Measurements from ENCODE around the gene IL11RA. TPM values are rescaled to one million over a fixed set of nuclear protein-coding genes. Genes with fewer than 3 reads are reported as not detected.

Gene IL11RA
- total RNA-seq, 1 donor from 2014 or later, result 34.4 TPM

DNA sequence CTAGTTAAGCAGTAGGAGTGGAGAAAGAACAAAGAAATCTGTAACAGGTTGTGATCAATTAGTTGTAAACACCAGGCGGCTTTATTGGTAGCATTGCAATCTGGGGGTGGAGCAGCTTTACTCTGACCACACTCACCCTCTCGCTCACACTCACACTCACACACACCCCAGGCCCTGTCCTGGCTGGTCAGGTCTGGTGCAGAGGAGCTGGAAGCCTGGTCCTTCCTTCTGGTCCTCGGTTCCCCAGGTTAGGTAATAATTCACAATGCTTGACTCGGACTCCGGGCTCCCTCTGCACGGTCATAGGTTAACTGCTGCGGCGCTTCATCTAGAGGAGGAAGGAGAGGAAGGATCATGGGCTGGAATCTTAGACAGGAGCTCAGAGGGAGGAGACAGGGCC is 37.5 kb downstream of the IL11RA start:
- peaks cover 2% of the 10 kb centered on the region for H3K4me1 Mint-ChIP-seq
- intact Hi-C loops (cut with micrococcal nuclease), result no loop called here
- DNase-seq, result no peak
- H3K9me3 Mint-ChIP-seq, result no peaks in the 10 kb centered on the region
- H3K36me3 Mint-ChIP-seq (ENCODE audit: low read depth), result no peaks in the 10 kb centered on the region
- H3K4me3 Mint-ChIP-seq, result no peak overlapping the region
- no peak overlapping the region for H3K27ac Mint-ChIP-seq
- no peaks in the 10 kb centered on the region for H3K27me3 Mint-ChIP-seq

GRCh38 chr9:34690983-34691935 is 39.3 kb downstream of the IL11RA start, which contains the start of gene CCL19:
Gene CCL19, minus strand, starts transcription at chr9:34691276. Its CDS starts 137 bp downstream, at chr9:34691139.
- Mint-ChIP-seq H3K4me3 (no peak within 1 kb of the TSS), H3K27me3 (peaks cover 3% of the 10 kb centered on the region), H3K36me3 (ENCODE audit: low read depth) (no peaks in the 10 kb centered on the region), H3K4me1 (no peaks in the 10 kb centered on the region), H3K27ac (no peak within 1 kb of the TSS), H3K9me3 (no peaks in the 10 kb centered on the region)
- intact Hi-C loops (cut with micrococcal nuclease), result no loop called here
- DNase-seq, result no peak

GRCh38 chr9:34691936-34692315 is 39.9 kb downstream of the IL11RA start:
- no peaks in the 10 kb centered on the region for H3K36me3 Mint-ChIP-seq (ENCODE audit: low read depth)
- no peaks in the 10 kb centered on the region for H3K4me1 Mint-ChIP-seq
- no peak overlapping the region for H3K27ac Mint-ChIP-seq
- H3K9me3 Mint-ChIP-seq, result no peaks in the 10 kb centered on the region
- peaks cover 3% of the 10 kb centered on the region for H3K27me3 Mint-ChIP-seq
- H3K4me3 Mint-ChIP-seq, result no peak overlapping the region
- no peak for DNase-seq
- intact Hi-C loops (cut with micrococcal nuclease), result no loop called here

DNA sequence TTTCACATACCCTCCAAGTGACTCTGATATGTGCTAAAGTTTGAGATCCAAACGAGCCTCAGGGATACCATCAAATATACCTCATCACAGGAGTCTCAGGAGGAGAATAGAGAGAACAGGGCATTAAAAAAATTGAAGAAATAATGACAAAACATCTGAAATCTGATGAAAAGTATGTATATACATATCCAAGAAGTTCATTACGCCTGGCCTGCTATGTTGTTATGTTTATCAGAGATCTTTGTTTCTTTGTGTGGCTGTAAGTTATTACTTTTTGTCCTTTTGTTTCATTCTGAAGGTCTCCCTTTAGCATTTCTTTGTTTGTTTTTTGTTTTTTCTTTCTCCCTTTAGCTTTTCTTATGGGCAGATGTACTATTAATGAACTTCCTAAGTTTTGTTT is 41.6 kb downstream of the IL11RA start:
- Mint-ChIP-seq H3K4me1 (no peaks in the 10 kb centered on the region), H3K4me3 (no peak overlapping the region), H3K27ac (no peak overlapping the region), H3K27me3 (peaks cover 3% of the 10 kb centered on the region), H3K9me3 (no peaks in the 10 kb centered on the region), H3K36me3 (ENCODE audit: low read depth) (no peaks in the 10 kb centered on the region)
- intact Hi-C loops (cut with micrococcal nuclease), result no loop called here
- DNase-seq, result no peak

DNA sequence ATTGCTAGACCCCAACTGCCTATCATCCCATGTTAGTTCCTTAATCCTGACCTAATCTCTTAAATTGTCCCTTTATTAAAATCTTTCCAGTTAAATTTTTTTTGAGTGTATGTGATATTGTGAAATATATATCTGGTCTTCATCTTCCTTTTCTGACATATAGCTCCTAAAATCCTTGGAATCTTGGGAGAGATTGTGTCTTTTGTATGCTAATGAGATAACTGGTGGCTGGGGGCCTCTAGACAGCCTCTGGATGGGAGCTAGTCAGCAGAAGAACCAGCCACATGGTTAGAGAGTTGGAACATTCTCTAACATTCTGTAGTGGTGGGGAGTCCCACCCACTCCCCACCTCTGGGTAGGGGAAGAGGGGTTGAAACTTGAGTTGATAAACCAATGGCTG is 42.8 kb downstream of the IL11RA start:
- peaks cover 9% of the 10 kb centered on the region for H3K27me3 Mint-ChIP-seq

GRCh38 chr9:34701023-34701768 is 49.2 kb downstream of the IL11RA start:
- peaks cover 9% of the 10 kb centered on the region for H3K4me1 Mint-ChIP-seq
- peaks cover 21% of the 10 kb centered on the region for H3K27me3 Mint-ChIP-seq
- H3K4me3 Mint-ChIP-seq, result peak overlapping the region; percentile 77
- peak; percentile 94 for DNase-seq
- no peaks in the 10 kb centered on the region for H3K36me3 Mint-ChIP-seq (ENCODE audit: low read depth)
- intact Hi-C loops (cut with micrococcal nuclease), result loop anchor here (1.0 to 5.0 kb wide), 4 partner anchors 26 to 286 kb away; partner anchors contain the start of genes DNAJB5 and RPP25L
- H3K9me3 Mint-ChIP-seq, result no peaks in the 10 kb centered on the region
- no peak overlapping the region for H3K27ac Mint-ChIP-seq

More for the DNA sequence above, 42.8 kb downstream of the IL11RA start:
- Mint-ChIP-seq H3K4me3 (no peak overlapping the region), H3K27ac (no peak overlapping the region), H3K36me3 (ENCODE audit: low read depth) (no peaks in the 10 kb centered on the region), H3K9me3 (no peaks in the 10 kb centered on the region), H3K4me1 (no peaks in the 10 kb centered on the region)
- intact Hi-C loops (cut with micrococcal nuclease), result no loop called here
- DNase-seq, result no peak

GRCh38 chr9:34701769-34702736 is 50.1 kb downstream of the IL11RA start:
- Mint-ChIP-seq H3K27ac (no peak overlapping the region), H3K36me3 (ENCODE audit: low read depth) (no peaks in the 10 kb centered on the region), H3K27me3 (peaks cover 24% of the 10 kb centered on the region), H3K9me3 (no peaks in the 10 kb centered on the region), H3K4me1 (peaks cover 9% of the 10 kb centered on the region), H3K4me3 (peak overlapping the region; percentile 77)
- intact Hi-C loops (cut with micrococcal nuclease), result loop anchor here (1.0 to 5.0 kb wide), 5 partner anchors 27 to 285 kb away; partner anchors contain the start of genes DNAJB5 and RPP25L
- peak; percentile 94 for DNase-seq

DNA sequence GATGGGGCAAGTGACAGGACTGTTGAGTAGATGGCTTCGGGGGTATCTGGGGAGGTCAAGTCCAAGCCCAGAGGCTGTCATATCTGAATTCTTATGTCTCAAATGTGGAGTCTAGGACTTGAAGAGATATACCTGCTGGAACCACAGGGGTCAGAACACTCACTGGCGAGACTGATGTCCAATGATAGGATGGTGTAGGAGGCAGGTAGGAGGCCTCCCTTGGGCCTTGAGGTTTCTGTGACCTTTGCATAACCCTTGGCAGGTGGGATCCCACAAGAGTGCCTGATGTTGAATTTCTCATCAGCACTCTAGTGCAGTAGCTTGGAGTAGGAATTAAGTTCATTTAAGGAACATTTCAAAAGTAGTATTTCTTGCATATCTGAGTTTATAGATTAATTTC is 55.1 kb downstream of the IL11RA start:
- Mint-ChIP-seq H3K4me1 (peaks cover under 1% of the 10 kb centered on the region), H3K27me3 (peaks cover 10% of the 10 kb centered on the region), H3K27ac (no peak overlapping the region), H3K36me3 (ENCODE audit: low read depth) (no peaks in the 10 kb centered on the region), H3K9me3 (no peaks in the 10 kb centered on the region), H3K4me3 (no peak overlapping the region)
- intact Hi-C loops (cut with micrococcal nuclease), result no loop called here
- no peak for DNase-seq

DNA sequence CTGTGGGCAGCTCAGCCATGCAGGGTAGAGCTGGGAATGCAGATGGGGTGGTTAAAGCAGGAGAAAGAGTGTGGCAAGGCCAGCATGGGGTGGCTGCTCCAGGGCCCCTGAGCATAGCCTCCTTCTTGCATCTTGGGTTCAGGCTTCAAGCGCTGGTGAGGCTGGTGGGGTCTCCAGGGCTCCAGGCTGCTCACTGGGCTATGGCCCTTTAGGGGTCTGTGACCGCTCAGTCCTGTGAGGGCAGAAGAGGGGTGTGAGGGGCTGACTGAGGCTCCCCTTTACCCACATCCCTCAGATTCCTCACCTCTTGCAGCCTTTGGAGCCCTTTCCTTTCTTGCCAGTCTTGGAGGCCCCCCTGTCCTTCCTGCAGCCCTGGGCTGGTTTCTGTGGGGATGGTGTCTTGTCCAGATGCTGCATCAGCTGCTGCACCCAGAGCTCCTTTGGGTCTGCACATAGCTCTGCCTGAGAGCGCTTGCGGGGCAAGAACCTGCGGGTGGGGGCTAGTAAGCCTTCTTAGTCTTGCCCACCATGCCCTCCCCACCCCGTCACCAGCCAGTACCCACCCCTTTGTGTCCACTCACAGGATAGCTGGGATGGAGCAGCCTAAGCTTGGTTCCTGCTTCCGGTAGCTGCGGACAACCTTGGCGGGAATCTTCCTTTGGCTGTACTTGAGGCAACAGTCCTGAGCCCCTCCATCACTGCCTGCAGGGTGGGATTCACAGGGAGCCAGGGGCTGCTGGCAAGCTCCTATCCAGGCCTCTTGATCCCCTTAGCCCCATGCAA is 57.4 kb downstream of the IL11RA start:
- no peaks in the 10 kb centered on the region for H3K9me3 Mint-ChIP-seq
- no peaks in the 10 kb centered on the region for H3K36me3 Mint-ChIP-seq (ENCODE audit: low read depth)
- H3K27me3 Mint-ChIP-seq, result peaks cover 26% of the 10 kb centered on the region
- DNase-seq, result no peak
- H3K27ac Mint-ChIP-seq, result no peak overlapping the region
- intact Hi-C loops (cut with micrococcal nuclease), result no loop called here
- H3K4me1 Mint-ChIP-seq, result no peaks in the 10 kb centered on the region
- no peak overlapping the region for H3K4me3 Mint-ChIP-seq

DNA sequence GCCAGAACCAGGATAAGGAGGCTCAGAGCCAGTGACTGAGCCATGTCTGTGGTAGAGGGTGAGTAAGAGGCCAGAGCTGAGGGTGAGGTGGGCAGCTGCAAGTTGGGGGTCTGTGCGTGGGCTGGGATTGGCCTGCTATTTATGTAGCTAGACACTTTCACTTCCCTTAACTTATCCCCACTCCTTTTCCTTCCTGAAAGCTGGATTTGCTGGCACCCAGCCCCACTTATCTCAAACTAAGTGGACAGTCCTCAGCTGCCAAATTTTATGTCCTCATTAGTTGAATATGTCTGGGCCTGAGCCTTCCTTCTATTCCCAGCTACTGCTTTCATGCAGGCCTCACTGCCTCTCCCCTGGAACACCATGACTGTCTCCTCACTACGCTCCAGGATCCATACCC is 58.0 kb downstream of the IL11RA start, which contains the start of gene CCL21:
CCL21 (minus strand) TSS at position 114 of the 400 bp plus-strand sequence; CDS start at position 44, 70 bp downstream.
- no peak within 1 kb of the TSS for H3K4me3 Mint-ChIP-seq
- no peaks in the 10 kb centered on the region for H3K9me3 Mint-ChIP-seq
- no peaks in the 10 kb centered on the region for H3K36me3 Mint-ChIP-seq (ENCODE audit: low read depth)
- no peak for DNase-seq
- no peaks in the 10 kb centered on the region for H3K4me1 Mint-ChIP-seq
- H3K27ac Mint-ChIP-seq, result no peak within 1 kb of the TSS
- intact Hi-C loops (cut with micrococcal nuclease), result no loop called here
- peaks cover 26% of the 10 kb centered on the region for H3K27me3 Mint-ChIP-seq

Measured in activated CD4-positive, alpha-beta T cell treated with anti-CD3 and anti-CD28 coated beads, Interleukin-2, amount 10 ng/mL, durations not matched to agents 24 days and 14 days (primary cell).